ENCODE measurements around the gene ST3GAL2.

DNA sequence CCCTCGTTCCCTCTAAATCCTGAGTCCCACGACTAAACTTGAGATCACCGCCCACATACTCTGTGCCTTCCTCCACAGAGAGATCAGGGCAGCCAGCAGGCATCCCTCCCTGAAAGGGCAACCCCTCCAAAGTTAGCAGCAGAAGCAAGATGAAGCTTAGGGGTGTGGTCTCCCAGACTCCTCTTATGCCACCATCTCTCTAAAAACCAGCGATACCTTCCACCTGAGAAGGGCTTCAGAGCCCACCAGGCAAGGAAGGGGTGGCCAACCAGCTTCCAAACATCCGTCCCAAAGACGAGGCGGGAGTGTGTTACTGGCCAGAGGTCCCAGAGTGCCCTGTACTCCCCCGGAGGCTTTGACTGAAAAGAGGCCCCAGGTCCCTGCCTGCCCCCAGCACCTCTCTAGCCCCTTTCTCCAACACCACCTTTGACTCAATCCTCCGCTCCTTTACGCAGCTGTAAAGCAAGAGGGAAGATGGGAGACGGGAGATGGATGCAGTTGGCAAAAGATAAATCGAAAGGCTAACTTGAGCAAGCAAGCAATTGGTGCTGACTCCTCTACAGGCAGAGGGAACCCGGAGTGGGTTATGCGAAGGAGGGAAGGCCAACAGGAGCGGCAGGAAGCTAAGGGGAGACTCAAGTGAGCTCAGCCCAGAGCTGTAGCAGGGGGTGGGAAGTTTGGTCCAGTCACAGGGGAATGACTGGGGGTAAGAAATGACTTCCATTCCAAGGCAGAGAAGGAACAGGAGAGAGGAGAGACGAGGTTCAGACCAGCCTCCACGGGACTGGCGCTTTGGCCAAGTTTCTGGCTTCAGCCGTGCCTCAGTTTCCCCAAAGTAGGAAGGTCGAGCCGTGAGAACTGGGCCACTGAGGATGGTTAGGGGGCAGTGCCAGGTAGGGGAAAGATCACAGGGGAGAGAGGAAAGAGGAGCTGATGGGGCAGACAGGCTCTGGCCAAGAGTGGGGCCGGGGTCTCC, 1.0 kb downstream of the ST3GAL2 start:
- TF ChIP-seq, protein P1, sequence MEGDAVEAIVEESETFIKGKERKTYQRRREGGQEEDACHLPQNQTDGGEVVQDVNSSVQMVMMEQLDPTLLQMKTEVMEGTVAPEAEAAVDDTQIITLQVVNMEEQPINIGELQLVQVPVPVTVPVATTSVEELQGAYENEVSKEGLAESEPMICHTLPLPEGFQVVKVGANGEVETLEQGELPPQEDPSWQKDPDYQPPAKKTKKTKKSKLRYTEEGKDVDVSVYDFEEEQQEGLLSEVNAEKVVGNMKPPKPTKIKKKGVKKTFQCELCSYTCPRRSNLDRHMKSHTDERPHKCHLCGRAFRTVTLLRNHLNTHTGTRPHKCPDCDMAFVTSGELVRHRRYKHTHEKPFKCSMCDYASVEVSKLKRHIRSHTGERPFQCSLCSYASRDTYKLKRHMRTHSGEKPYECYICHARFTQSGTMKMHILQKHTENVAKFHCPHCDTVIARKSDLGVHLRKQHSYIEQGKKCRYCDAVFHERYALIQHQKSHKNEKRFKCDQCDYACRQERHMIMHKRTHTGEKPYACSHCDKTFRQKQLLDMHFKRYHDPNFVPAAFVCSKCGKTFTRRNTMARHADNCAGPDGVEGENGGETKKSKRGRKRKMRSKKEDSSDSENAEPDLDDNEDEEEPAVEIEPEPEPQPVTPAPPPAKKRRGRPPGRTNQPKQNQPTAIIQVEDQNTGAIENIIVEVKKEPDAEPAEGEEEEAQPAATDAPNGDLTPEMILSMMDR (IDR thresholded peaks at IDR 0.05; ENCODE audit: borderline replicate concordance, extremely low read depth, low read length, poor library complexity, severe bottlenecking): no peak
- TF ChIP-seq EZH2 (IDR thresholded peaks at IDR 0.05; ENCODE audit: borderline replicate concordance, low read depth, low read length, severe bottlenecking): no peak

Data from DND-41 (cell line).